MM.1S (cell line): ENCODE measurements around the gene TEKT3.

Experiments
- DNase-seq: peaks from one replicate; pipeline ENCODE4 v3.0.0-alpha.2; 2015
- H2AFZ ChIP-seq: fragments of 300-600 bp; sonication (generic); 2 replicates; pipeline ENCODE4 v1.6.0; 2016; ENCODE audit warnings: antibody characterized with exemption, low read length
- H3F3A ChIP-seq: fragments of 300-600 bp; sonication (generic); 2 replicates; pipeline ENCODE4 v1.6.1; 2016; ENCODE audit warnings: mild to moderate bottlenecking, antibody characterized with exemption, low read length, moderate library complexity, mixed read lengths; ENCODE audit not compliant: insufficient read depth
- H3K27ac ChIP-seq: fragments of 300-600 bp; sonication (generic); 2 replicates; pipeline ENCODE4 v1.5.1; 2016; ENCODE audit warnings: mild to moderate bottlenecking, low read length
- H3K27me3 ChIP-seq: fragments of 300-600 bp; sonication (generic); replicated peaks from 2 replicates; pipeline ENCODE4 v1.6.0; 2016; ENCODE audit warnings: low read length; ENCODE audit not compliant: insufficient read depth
- H3K36me3 ChIP-seq: fragments of 300-600 bp; sonication (generic); replicated peaks from 2 replicates; pipeline ENCODE4 v1.6.1; 2016; ENCODE audit warnings: mild to moderate bottlenecking, low read length, mixed read lengths; ENCODE audit not compliant: insufficient read depth
- H3K4me1 ChIP-seq: fragments of 300-600 bp; sonication (generic); 2 replicates; pipeline ENCODE4 v1.6.1; 2016; ENCODE audit warnings: low read length, mixed read lengths
- H3K4me2 ChIP-seq: fragments of 300-600 bp; sonication (generic); 2 replicates; pipeline ENCODE4 v1.6.0; 2016; ENCODE audit warnings: low read depth, low read length
- H3K4me3 ChIP-seq: fragments of 300-600 bp; sonication (generic); 2 replicates; pipeline ENCODE4 v1.5.1; 2016; ENCODE audit warnings: low read length, mixed read lengths
- H3K79me2 ChIP-seq: fragments of 300-600 bp; sonication (generic); 2 replicates; pipeline ENCODE4 v1.6.1; 2016; ENCODE audit warnings: mixed run types, low read length, mixed read lengths
- H3K9ac ChIP-seq: fragments of 300-600 bp; sonication (generic); 2 replicates; pipeline ENCODE4 v1.6.1; 2016; ENCODE audit warnings: low read length, mixed read lengths
- H3K9me2 ChIP-seq: fragments of 300-600 bp; sonication (generic); replicated peaks from 2 replicates; pipeline ENCODE4 v1.6.1; 2016; ENCODE audit warnings: mild to moderate bottlenecking, low read length, mixed read lengths; ENCODE audit not compliant: insufficient read depth
- H3K9me3 ChIP-seq: fragments of 300-600 bp; sonication (generic); replicated peaks from 2 replicates; pipeline ENCODE4 v1.6.1; 2016; ENCODE audit warnings: mild to moderate bottlenecking, low read length, mixed read lengths; ENCODE audit not compliant: insufficient read depth
- H4K20me1 ChIP-seq: fragments of 300-600 bp; sonication (generic); 2 replicates; pipeline ENCODE4 v1.6.1; 2016; ENCODE audit warnings: mild to moderate bottlenecking, low read length, moderate library complexity, mixed read lengths; ENCODE audit not compliant: insufficient read depth
- EZH2 ChIP-seq: fragments of 300-600 bp; sonication (generic); optimal IDR thresholded peaks from 2 replicates; pipeline ENCODE3; 2017; ENCODE audit warnings: low read depth, mild to moderate bottlenecking, antibody characterized with exemption, low read length, mixed read lengths
- EZH2phosphoT487 ChIP-seq: fragments of 300-600 bp; sonication (generic); IDR thresholded peaks from 2 replicates; pipeline ENCODE4 v1.6.1; 2018; ENCODE audit warnings: antibody characterized with exemption, low read length
- TF ChIP-seq, protein P1 (sequence below): fragments of 300-600 bp; sonication (generic); IDR thresholded peaks from 2 replicates; pipeline ENCODE4 v1.5.1; 2016; ENCODE audit warnings: antibody characterized with exemption, low read length, mixed read lengths

The TEKT3 gene

DNA sequence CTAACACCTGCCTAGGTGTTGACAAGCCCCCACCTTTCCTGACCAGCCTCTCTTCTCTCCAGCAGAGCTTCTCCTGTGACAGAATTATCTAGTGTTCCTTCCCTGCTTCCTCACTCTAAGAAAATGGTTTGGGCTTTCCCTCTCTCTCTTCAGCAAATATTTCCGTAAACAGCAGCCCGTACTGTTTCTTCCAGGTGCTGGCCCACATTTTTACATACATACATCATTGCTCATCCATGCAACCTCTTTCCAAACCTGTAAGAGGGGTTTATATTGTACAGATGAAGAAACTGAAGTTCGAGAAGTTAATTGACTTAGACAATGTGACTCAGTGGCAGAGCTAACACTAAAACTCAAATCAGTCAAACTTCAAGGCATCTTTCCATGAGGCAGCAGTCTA, 569 bp upstream of the TEKT3 start:
- Histone ChIP-seq H2AFZ (no peak overlapping the region), H3K4me2 (no peak overlapping the region), H3K4me3 (no peak overlapping the region), H3K9me2 (no peaks in the 10 kb centered on the region), H3K9me3 (no peaks in the 10 kb centered on the region), H3K9ac (no peak overlapping the region), H3K36me3 (no peaks in the 10 kb centered on the region), H3K79me2 (no peaks in the 10 kb centered on the region), H3K27ac (no peak overlapping the region), H3F3A (no peaks in the 10 kb centered on the region), H3K4me1 (no peaks in the 10 kb centered on the region), H3K27me3 (no peaks in the 10 kb centered on the region), H4K20me1 (no peaks in the 10 kb centered on the region)
- no peak for TF ChIP-seq EZH2
- TF ChIP-seq, protein P1, sequence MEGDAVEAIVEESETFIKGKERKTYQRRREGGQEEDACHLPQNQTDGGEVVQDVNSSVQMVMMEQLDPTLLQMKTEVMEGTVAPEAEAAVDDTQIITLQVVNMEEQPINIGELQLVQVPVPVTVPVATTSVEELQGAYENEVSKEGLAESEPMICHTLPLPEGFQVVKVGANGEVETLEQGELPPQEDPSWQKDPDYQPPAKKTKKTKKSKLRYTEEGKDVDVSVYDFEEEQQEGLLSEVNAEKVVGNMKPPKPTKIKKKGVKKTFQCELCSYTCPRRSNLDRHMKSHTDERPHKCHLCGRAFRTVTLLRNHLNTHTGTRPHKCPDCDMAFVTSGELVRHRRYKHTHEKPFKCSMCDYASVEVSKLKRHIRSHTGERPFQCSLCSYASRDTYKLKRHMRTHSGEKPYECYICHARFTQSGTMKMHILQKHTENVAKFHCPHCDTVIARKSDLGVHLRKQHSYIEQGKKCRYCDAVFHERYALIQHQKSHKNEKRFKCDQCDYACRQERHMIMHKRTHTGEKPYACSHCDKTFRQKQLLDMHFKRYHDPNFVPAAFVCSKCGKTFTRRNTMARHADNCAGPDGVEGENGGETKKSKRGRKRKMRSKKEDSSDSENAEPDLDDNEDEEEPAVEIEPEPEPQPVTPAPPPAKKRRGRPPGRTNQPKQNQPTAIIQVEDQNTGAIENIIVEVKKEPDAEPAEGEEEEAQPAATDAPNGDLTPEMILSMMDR: no peak
- TF ChIP-seq EZH2phosphoT487: no peak
- DNase-seq: no peak

DNA sequence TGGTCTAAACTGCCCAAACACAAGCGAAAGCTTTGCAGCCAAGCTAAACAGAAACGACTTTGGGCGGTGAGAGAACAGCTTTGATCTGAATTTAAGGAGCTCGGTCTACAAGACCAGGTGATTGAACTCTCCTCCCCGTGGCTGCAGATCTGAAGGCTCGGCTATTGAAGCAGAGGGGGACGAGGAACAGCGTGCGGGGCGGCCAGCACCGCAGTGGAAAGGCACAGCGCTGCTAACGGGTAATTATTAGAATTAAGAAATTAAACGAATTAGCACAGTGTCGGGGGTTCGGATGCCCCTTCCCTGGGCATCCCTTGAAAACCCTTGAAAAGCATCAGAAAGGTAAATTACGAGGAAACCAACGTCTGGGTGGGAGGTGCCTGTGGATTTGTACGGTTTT, 431 bp downstream of the TEKT3 start:
- Histone ChIP-seq H3K4me3 (no peak overlapping the region), H2AFZ (no peak overlapping the region), H3K36me3 (no peaks in the 10 kb centered on the region), H3F3A (no peaks in the 10 kb centered on the region), H3K4me2 (no peak overlapping the region), H3K27me3 (no peaks in the 10 kb centered on the region), H3K9me2 (no peaks in the 10 kb centered on the region), H3K9me3 (no peaks in the 10 kb centered on the region), H3K9ac (no peak overlapping the region), H4K20me1 (no peaks in the 10 kb centered on the region), H3K27ac (no peak overlapping the region), H3K79me2 (no peaks in the 10 kb centered on the region), H3K4me1 (no peaks in the 10 kb centered on the region)
- no peak for TF ChIP-seq EZH2phosphoT487
- TF ChIP-seq, protein P1: no peak
- TF ChIP-seq EZH2: no peak
- DNase-seq: no peak

GRCh38 chr17:15335446-15335845, 6.0 kb downstream of the TEKT3 start:
- H3K79me2 ChIP-seq: no peaks in the 10 kb centered on the region
- no peak overlapping the region for H2AFZ ChIP-seq
- no peak overlapping the region for H3K27ac ChIP-seq
- H3K36me3 ChIP-seq: no peaks in the 10 kb centered on the region
- H3K4me3 ChIP-seq: no peak overlapping the region
- H3K9me2 ChIP-seq: no peaks in the 10 kb centered on the region
- H4K20me1 ChIP-seq: no peaks in the 10 kb centered on the region
- H3K9me3 ChIP-seq: no peaks in the 10 kb centered on the region
- H3K27me3 ChIP-seq: no peaks in the 10 kb centered on the region; the same call in 1 of the 2 replicates
- H3K4me1 ChIP-seq: no peaks in the 10 kb centered on the region
- no peak for DNase-seq
- no peaks in the 10 kb centered on the region for H3F3A ChIP-seq
- H3K9ac ChIP-seq: no peak overlapping the region
- no peak overlapping the region for H3K4me2 ChIP-seq
- TF ChIP-seq EZH2phosphoT487: no peak

DNA sequence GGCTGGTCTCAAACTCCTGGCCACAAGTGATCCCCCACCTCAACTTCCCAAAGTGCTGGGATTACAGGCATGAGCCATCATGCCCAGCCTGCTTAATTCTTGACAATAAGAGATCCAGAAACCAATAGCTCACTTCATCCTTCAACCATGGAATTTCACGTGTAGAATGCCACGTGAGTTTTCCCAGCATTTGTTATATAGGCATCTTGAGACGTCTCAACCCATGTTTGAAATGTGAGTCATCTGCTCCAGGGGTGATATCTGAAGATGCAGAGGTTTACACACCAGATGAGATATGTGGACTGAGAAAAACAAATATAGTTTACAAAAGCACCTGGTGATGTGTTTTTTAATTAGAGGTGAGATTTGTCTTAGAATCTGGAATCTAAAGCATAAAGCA, 7.1 kb downstream of the TEKT3 start:
- TF ChIP-seq EZH2phosphoT487 (no peak), EZH2 (no peak)
- TF ChIP-seq, protein P1: no peak

More for the DNA sequence above, 7.1 kb downstream of the TEKT3 start:
- no peaks in the 10 kb centered on the region for H3K36me3 ChIP-seq
- H3K4me1 ChIP-seq: no peaks in the 10 kb centered on the region
- H3K9me3 ChIP-seq: no peaks in the 10 kb centered on the region
- no peak overlapping the region for H3K9ac ChIP-seq
- H2AFZ ChIP-seq: no peak overlapping the region
- H3F3A ChIP-seq: no peaks in the 10 kb centered on the region
- no peaks in the 10 kb centered on the region for H4K20me1 ChIP-seq
- no peak for DNase-seq
- H3K27me3 ChIP-seq: no peaks in the 10 kb centered on the region; the same call in 1 of the 2 replicates
- H3K27ac ChIP-seq: no peak overlapping the region
- H3K4me3 ChIP-seq: no peak overlapping the region
- no peak overlapping the region for H3K4me2 ChIP-seq
- H3K9me2 ChIP-seq: no peaks in the 10 kb centered on the region
- H3K79me2 ChIP-seq: no peaks in the 10 kb centered on the region
